IPS-18c (cell line): ENCODE results near the gene CDH13.

Experiments used
- H3K4me3 ChIP-seq: 2 replicates; pipeline ENCODE4 v1.7.0; 2013; ENCODE audit warnings: low read depth, mild to moderate bottlenecking, low read length, moderate library complexity; ENCODE audit not compliant: insufficient read depth
- H3K9me3 ChIP-seq: one replicate; pipeline ENCODE4 v1.6.1; 2013; ENCODE audit warnings: mild to moderate bottlenecking, low read length, moderate library complexity; ENCODE audit not compliant: control insufficient read depth, insufficient read depth

Gene CDH13

DNA sequence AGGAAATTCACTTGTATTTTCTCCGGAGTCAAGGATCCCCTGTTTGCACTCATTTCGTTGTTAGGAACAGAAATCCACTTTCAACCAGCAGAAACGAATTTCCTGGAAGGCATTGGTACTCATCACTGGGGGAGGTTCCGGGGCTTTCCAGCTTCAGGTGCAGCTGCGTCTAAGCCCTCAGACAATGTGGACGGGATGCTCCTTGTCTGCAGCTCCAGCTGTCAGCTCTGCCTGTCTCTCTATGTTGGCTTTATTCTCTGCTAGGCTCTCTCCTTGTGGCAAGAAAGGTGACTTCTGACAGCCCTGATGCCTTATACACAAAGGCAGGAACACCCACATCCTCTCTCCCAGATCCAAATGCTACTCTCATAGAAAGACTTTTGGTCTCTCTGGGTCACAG, 997.1 kb downstream of the CDH13 start:
- Histone ChIP-seq H3K9me3 (no peaks in the 10 kb centered on the region), H3K4me3 (no peak overlapping the region)

DNA sequence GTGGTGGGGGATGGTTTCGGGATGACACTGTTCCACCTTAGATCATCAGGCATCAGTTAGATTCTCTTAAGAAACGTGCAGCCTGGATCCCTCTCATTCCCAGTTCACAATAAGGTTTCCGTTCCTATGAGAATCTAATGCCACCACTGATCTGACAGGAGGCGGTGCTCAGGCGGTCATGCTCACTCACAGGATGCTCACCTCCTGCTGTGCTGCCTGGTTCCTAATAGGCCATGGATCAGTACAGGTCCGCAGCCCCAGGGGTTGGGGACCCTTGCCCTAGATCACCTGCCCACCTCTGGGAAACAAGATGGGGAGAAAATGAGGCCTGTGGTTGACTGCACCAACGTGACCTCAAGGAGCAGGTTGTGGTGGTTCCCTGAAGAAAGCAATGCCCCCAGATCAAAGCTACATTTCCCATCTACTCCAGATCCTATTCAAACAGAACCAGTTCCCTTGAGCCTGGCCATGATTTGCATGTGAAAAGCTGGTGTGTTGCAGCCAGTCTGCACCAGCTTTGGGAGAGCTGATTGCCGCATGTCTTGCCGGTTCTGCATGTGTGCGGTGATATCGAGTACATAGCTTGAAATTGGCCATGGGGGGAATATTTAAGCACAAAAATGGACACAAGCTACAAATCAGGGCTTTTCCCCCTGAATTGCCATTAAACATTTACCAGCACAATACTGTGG, 997.8 kb downstream of the CDH13 start:
- no peak overlapping the region; the same call in 1 of the 2 replicates for H3K4me3 ChIP-seq
- no peaks in the 10 kb centered on the region for H3K9me3 ChIP-seq

DNA sequence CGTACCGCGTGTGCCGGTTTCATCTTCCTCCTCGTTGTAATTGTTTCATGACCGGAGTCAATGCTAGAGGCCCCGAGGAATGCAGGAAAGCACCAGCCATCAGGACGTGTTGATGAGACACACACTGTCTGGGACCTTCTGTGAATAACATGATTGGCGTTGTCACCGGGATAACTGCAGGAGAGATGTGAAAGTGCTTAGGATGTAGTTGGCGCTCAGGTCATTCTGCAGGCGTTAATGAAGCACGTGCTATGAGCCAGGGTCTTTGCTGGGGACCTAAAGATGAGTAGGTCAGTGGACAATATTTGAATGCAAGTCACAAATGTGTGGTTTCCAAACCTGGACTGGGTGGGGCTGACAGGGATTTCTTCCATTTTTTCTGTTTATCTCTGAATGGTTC, 999.4 kb downstream of the CDH13 start:
- Histone ChIP-seq H3K9me3 (no peaks in the 10 kb centered on the region), H3K4me3 (no peak overlapping the region)

DNA sequence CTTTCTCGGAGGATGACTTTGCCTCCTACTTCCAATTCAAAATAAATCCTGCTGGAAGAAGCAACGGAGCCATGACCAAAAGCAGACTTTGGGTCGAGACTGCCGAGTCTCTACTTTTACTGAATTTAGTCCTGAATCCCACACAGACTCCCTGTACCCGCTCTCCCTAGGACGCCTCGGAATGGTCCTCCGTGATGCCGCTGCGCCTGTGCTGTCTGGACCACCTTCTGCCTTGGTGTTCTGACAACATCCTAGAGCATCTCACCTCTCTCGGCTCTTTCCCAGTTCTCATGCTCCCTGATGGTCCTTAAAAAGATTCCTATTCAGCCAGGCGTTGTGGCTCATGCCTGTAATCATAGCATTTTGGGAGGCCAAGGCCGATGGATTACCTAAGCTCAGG, 999.9 kb downstream of the CDH13 start:
- Histone ChIP-seq H3K4me3 (no peak overlapping the region), H3K9me3 (no peaks in the 10 kb centered on the region)

DNA sequence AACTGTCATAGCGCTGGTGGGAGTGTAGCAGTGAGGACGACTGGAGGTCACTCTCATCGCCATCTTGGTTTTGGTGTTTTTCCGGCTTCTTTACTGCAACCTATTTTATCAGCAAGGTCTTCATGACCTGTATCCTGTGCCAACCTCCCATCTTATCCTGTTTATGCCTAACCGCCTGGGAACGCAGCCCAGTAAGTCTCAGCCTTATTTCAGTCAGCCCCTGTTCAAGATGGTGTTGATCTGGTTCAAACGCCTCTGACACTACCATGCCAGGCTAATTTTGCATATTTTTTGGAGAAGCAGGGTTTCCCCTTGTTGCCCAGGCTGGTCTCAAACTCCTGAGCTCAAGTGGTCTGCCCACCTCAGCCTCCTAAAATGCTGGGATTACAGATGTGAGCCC, 1001.2 kb downstream of the CDH13 start:
- no peaks in the 10 kb centered on the region for H3K9me3 ChIP-seq
- no peak overlapping the region for H3K4me3 ChIP-seq

DNA sequence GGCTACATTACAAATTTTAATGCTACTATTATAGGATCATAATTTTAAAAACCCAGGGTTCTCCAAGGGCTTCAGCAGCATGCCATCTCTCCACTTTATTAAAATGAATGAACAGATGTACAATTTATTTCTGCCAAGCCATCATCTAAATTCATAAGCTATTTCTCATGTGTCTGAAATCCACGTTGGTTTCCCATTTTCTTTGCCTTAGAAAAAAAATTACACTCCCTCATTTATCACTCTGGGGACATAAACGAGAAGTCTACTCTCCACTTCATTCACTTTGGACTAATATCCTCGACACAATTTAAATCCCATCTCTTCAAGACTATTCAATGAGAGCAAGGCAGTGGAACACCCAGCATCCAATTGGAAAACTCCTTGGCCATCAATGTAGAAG, 1002.7 kb downstream of the CDH13 start:
- H3K9me3 ChIP-seq = peaks cover 4% of the 10 kb centered on the region
- no peak overlapping the region for H3K4me3 ChIP-seq

DNA sequence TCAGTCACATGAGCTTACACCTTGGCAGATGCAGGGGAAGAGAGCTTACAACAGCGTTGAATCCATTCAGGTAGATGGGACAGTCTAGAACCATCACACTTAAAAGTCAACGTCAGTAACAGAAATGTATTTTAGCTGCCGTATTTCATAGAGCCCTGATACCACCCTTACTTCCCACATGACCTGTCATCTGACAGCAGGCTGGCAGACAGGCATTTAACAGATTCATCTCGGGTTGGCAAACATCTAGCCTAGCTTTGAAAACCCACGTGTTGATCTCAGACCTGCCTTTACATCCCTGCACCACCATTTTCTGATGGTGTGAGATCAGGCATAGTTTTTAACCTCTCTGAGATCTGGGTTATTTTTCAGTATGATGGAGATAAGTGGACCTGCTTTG, 1003.1 kb downstream of the CDH13 start:
- H3K9me3 ChIP-seq = peaks cover 4% of the 10 kb centered on the region

DNA sequence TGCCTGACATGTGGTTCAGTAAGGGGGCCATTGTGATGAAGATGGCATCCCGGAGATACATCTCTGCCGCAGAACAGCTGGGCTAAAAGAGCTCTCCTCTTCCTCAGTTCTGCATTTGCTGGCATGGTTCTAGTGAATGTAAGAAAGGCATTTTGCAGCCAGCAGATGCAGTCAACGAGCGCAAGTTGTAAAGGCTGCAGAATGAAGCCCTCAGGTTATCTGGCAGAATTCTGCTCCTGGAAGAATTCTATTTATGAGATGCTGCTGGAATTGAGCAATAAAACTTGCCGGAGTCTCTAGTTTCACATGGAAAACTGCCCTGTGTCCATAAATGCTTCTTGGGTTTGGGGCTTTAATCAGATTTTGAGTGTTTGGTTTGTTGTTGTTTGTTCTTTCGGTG, 1004.2 kb downstream of the CDH13 start:
- Histone ChIP-seq H3K9me3 (peaks cover 4% of the 10 kb centered on the region), H3K4me3 (no peak overlapping the region)

More for the DNA sequence above, 1003.1 kb downstream of the CDH13 start:
- no peak overlapping the region for H3K4me3 ChIP-seq

DNA sequence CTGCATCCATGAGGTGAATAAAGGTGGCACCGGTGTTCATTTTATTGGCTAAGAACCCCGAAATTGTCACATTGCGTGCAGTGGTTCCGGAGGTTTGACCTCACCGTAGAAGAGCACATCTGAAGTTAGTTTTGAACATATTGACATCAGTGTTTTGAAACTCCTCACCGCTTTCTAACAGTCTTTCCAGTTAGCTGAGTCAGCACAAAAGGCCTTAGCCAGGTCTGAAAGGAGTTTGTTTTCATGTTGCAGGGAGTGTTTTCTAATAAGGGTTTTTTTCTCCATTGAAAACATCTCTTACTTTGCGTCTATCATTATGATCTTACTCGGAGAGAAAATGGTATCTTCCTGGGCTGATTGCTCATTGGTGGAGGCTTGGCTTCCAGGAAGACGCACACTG, 1006.5 kb downstream of the CDH13 start:
- H3K9me3 ChIP-seq = peaks cover 4% of the 10 kb centered on the region
- H3K4me3 ChIP-seq = no peak overlapping the region

DNA sequence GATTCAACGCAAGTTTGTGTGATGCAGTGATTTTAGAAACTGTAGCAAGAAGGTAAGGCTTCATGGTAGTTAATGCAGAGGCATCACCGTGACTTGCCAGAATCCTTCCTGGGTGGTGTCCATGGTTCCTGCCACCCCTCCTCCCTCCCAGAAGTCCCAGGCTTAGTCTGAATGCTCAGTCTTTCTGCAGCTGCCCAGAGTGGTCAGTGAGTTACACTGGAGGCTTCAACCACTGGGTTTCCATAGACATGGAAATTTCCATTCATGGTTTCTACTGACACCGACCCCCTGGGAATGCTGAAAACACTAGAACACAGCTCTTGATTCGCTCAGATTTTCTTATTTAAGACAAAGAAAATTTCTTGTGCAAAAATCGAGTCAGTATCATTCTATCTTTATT, 1021.6 kb downstream of the CDH13 start:
- peaks cover 4% of the 10 kb centered on the region for H3K9me3 ChIP-seq
- no peak overlapping the region for H3K4me3 ChIP-seq

DNA sequence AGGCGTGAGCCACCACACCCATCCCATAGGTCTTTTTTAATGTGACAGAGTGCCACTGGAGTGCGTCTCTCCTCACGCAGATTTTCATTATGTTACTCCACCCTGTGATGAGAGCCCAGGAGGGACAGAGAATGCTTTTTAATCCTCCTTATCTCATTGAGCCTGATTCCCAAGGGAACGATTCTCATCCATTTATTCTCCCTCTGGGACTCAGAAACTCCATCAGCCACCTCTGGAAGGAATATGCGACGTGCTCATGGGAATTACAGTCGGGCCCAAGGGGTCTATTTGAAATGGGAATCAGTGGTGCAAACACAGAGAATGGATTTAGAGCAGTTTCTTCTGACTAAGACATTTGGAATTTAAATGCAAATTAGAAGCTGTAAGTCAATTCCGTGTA, 1025.1 kb downstream of the CDH13 start:
- no peak overlapping the region for H3K4me3 ChIP-seq
- no peaks in the 10 kb centered on the region for H3K9me3 ChIP-seq

DNA sequence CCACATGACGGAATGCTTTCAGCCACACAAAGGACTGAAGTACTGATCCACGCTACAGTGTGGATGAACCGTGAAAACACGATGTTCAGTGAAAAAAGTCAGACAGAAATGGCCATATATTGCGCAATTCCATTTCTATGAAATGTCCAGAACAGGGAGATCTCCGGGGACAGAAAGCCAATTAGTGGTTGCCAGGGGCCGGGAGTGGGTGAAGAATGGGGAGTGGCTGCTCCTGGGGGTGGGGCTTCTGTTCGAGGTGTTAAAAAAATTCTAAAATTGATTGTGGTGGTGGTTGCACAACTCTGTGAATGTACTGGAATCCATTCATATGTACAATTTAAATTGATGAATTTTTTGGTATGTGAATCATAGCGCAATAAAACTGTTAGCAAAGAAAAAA, 1026.2 kb downstream of the CDH13 start:
- no peak overlapping the region for H3K4me3 ChIP-seq
- no peaks in the 10 kb centered on the region for H3K9me3 ChIP-seq

DNA sequence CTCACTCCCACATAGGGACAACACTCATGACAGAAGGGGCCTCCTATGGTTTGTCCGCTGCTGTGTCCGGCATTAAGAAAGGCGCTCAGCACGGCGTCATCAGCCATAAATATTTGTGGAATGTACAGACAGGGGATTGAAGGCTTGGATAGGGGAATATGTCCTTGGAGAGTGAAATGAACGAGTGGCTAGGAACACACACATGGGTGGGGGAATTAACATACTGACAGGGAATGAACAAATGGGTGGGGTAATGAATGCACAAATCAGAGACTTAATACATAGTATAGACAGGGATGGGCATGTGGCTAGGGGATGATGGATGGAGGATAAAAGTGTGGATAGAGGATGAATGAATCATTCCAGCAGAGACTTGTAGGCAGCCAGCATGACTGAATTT, 1027.0 kb downstream of the CDH13 start:
- Histone ChIP-seq H3K4me3 (no peak overlapping the region), H3K9me3 (no peaks in the 10 kb centered on the region)

DNA sequence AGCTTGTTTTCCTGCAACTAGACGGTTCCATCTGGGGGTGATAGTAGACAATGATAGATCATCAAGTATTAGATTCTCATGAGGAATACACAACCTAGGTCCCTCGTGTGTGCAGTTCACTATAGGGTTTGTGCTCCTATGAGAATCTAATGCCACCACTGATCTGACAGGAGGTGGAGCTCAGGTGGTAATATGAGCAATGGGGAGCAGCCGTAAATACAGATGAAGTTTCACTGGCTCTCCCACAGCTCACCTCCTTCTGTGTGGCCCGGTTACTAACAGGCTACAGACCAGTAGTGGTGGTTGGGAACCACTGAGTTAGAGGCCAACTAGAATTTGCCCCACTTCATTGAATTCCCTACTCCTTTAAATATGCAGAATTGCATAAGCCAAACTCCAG, 1033.5 kb downstream of the CDH13 start:
- Histone ChIP-seq H3K4me3 (no peak overlapping the region), H3K9me3 (no peaks in the 10 kb centered on the region)

DNA sequence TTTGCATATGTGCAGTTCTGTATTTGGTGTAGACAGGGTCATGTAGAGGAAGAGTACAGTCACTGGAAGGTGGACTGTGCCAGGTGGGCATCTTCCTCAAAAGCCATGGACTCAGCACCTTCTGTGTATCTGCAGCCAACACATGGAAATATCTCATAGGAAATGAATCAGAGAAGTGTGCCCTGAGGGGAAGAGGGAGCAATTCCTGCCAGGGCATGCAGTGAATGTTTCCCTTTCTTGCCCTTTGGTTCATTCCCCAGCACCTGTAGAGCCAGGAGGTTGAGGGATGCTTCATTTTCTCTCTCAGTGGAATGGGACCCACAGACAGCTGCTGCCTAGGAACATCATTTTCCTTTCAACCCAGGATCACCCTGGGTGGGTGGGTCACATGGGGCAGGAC, 1034.9 kb downstream of the CDH13 start:
- Histone ChIP-seq H3K4me3 (no peak overlapping the region), H3K9me3 (no peaks in the 10 kb centered on the region)

DNA sequence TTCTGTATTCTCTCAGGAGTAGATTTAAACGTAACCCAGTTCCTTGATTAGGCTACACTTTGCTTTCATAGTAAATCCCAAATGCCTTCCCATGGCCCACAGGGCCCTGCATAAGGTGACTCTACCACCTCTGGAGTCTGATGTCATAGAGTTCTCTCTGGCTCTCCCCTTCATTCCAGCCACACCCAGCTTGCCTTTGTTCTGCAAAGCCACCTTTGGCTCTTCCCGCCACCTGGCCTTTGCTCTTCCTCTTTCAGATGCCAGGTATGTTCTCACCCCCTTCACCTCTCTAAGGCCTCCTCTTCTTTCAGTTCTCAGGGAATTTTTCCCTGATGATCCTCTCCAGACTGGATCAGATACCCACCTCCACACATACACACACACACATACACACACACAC, 1039.7 kb downstream of the CDH13 start:
- H3K9me3 ChIP-seq = peaks cover 3% of the 10 kb centered on the region

DNA sequence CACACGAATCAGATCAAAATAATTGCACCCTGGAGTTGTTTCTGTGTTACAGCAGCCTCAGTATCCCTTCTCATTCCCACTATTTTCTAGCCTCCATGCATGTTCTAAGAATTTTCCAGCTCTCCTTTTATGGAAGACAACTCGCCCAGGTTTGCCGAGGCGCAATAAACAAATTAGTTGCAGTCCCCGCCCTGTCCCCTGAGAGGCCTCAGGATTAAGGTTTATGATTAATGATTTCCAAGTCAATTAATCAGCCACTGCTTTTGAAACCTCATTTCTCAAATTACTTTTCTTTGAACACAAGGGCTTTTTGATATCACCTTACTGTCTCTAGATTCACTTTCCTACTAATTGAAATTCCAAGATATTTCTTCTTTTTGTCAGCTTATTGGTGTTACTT, 1042.7 kb downstream of the CDH13 start:
- Histone ChIP-seq H3K4me3 (no peak overlapping the region), H3K9me3 (peaks cover 3% of the 10 kb centered on the region)

More for the DNA sequence above, 1039.7 kb downstream of the CDH13 start:
- no peak overlapping the region for H3K4me3 ChIP-seq

DNA sequence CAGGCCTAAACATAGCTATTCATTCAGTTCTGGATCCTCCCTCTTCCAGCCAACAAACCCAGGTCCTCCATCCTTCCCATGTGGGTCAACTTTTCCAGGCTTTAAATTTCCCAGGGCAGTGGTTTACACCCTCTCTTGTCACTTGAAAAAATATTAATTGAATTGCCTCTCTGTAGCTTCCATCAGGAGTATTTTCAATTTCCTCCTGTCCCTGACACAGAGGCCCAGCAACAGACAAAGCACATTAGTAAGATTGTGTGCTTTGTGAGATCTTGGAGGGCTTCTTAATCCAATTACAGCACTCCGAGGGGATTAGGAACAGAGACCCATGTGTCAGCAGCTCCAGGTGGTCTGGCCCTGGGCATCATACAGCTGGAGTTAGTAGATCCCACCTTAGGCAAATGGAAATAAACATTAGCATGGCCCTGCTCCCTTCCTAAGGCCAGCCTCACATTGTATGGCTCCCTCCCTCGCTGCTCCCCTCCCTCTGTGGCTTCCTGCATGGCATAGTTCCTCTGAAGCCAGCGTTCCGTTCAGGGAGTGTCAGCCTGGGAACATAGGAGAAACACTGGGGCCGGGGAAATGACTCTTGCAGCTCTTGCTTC, 1048.3 kb downstream of the CDH13 start:
- peaks cover 3% of the 10 kb centered on the region for H3K9me3 ChIP-seq

DNA sequence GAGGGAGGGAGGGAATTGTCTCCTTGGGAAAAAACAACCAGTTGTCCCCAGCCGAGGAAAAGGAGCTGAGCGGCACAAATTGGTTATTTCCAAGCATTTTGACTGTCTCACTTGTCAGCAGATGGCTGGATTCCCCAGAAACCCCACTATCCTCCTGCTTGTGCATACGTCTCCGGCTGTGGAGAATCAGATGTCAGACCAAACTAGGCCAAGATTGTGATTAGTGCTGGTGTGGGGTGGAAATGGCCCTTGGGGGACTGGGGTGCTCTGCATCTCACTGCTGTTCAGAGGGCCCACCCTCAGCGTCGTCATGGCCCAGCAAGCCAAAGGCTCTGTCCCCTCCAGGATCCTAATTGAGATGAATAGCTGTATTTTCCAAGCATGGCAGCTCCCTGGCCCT, 1049.3 kb downstream of the CDH13 start:
- no peak overlapping the region for H3K4me3 ChIP-seq

More for the DNA sequence above, 1048.3 kb downstream of the CDH13 start:
- H3K4me3 ChIP-seq = no peak overlapping the region

More for the DNA sequence above, 1049.3 kb downstream of the CDH13 start:
- H3K9me3 ChIP-seq = no peaks in the 10 kb centered on the region
